ENCODE data around the gene HIF3A.
"Not testable (repeated sequence)": the region's sequence is repeated elsewhere in the genome, so short reads cannot be mapped to it uniquely, and the experiment has no call there.

- not testable (repeated sequence) for TF ChIP-seq POLR2A (IDR thresholded peaks at IDR 0.05; ENCODE audit: low read length); EP300 (IDR thresholded peaks at IDR 0.05); BCL3 (IDR thresholded peaks at IDR 0.05); CTCF (IDR thresholded peaks at IDR 0.05)
These were observed 17.0 kb downstream of the HIF3A start for GRCh38 chr19:46313540-46314469.

Measured in A549 (cell line).